Embryonic facial prominence (tissue), 1 donor: Measurements from ENCODE around the gene NUDT6.

Experiments
- DNase-seq: peaks from one replicate; pipeline ENCODE4 v3.0.0-alpha.2; 2016; ENCODE audit errors: extremely low spot score

NUDT6 gene

DNA sequence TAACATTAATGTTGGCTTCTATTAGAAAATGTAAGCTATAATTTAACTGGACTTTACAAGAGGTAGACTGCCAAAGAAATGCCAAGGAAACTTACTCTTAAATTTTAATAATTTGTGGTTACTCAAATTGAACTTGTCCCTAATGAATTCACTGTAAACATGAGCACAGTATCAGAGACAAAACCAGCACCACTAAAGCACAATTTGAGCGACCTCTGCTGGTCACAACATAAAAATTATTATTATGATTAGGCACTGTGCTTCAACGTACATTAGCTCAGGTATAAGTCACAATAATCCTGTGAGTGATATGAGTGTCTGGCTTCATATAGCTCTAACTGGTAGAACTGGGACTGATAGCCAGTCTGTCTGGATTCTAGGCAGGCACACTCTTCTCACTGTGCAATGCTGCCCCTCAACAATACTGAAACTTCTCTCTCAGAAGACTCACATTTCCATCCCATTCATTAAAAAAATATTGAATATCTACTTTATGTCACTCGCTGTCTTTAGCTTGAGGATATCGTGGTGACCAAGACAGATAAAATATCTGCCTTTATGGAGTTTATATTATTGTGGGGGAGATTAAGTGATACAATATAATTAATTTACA lies 8.0 kb downstream of the NUDT6 start:
- DNase-seq: no peak

DNA sequence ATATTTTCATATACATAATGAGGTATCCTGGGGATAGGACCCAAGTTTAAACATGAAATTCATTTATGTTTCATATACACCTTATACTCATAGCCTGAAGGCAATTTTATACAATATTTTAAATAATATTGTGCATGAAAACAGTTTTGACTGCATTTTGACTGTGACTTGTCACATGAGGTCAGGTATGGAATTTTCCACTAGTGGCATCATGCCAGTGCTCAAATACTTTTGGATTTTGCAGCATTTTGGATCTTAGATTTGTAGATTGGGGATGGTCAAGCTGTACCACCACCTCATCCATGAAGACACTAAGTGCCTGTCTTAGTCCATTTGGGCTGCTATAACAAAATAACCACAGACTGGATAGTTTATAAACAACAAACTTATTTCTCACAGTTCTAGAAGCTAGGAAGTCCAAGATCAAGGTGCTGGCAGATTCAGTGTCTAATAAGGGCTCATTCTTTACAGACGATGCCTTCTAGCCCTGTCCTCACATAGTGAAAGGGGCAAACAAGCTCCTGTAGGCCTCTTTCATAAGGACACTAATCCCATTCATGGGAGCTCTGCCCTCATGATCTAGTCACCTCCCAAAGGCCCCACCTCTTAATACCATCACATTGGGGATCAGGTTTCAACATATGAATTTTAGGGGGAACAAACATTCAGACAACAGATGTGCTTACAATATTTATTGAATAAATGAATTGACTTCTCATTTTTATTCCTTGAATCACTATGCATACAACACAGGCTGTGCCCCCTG lies 9.4 kb downstream of the NUDT6 start:
- no peak for DNase-seq

DNA sequence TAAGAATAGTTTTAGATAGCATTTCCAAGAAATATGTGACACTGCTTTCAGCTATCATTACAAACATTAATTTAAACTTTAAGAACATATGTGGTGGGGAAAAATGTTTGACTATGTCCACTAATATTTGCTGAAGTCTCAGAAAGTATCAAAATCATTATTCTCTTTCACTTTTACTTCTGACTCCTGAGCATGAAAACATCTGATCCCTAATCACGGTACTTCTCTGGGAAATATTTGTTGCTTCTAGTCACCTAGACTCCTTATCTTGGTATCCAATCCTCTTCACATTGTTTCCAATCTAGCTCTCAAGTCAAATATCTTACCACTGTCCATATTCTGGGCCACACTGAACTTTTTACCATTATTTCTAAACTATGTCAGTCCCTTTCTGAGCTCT lies 10.8 kb downstream of the NUDT6 start:
- no peak for DNase-seq

DNA sequence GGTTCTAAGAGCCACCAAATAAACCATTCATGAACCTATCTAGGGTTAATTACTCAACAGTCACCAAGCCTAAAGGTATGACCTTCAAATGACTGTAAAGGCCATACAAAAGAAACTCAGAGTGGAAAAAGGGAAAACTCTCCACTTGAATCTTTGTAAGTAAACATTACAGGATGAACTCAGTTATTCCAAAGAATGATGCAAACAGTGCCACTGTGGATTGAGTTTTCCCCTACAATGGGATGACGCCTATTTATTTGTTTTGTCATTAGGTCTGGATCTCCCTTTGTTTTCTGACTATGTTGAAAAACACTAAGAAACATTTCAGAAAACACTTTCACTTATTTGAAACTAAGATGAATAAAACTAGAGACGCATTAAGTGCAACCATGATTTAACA lies 12.7 kb downstream of the NUDT6 start:
- no peak for DNase-seq

DNA sequence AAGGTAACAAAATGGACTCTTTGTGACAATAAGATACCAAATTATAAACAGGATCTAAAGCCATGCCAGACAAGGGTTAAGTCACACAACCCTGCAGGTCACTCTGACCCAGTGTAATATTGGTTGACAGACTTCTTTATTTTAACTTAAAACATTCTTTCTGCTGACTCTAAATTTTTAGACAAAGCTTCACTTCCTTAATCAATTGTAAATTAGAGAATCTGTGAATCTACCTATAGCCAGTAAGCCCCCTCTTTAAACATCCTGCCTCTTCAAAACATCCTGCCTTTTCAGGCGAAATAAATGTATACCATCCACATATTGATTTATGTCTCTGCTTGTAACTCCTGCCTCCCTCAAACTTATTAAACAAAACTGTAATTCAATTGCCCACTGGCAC lies 14.2 kb downstream of the NUDT6 start:
- DNase-seq: no peak

DNA sequence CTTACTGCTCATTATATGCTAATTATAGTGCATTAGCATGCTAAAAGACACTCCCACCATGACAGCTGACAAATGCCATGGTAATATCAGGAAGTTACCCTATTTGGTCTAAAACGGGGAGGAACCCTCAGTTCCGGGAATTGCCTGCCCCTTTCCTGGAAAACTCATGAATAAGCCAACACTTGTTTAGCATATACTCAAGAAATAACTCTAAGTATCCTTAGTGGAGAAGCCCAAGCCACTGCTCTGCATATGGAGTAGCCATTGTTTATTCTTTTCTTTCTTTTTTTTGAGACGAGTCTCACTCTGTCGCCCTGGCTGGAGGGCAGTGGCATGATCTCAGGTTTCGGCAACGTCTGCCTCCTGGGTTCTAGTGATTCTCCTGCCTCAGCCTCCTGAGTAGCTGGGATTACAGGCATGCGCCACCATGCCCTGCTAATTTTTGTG lies 15.5 kb downstream of the NUDT6 start:
- no peak for DNase-seq

GRCh38 chr4:122903766-122904288 lies 18.6 kb downstream of the NUDT6 start:
- no peak for DNase-seq

- no peak for DNase-seq
Observed at GRCh38 chr4:122901247-122902010, 21.0 kb downstream of the NUDT6 start.

GRCh38 chr4:122900314-122900713 lies 22.1 kb downstream of the NUDT6 start:
- DNase-seq: no peak

GRCh38 chr4:122899682-122900081 lies 22.7 kb downstream of the NUDT6 start:
- no peak for DNase-seq

DNA sequence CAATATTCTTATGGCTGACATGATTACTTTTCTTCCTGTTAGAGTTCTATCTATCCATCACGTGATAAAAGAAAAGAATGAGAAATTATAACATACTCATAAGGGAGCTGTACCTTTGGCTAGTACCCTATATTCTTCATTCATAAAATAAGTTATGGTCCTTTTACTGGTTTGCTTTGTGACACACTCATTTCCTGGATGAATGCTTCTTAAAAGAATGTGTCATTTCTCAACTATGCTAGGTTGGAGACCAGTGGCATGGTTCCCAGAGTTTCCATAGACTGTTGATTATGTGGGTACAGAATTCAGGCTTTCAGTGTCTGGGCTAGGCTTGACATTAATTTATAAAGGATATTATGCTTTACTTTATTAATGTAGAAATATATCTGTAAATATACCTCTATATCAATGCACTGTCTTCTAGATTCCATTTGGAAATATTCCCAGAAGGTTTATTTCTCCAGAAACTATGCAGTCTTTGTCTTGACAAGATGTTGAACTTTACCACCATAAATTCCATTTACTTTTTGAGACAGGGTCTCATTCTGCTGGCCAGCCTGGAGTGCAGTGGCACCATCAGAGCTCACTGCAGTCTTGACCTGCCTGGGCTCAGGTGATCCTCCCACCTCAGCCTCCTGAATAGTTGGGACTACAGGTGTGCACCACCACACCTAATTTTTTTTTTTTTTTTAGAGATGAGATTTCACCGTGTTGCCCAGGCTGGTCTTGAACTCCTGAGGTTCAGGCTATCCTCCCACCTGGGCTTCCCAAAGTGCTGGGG lies 23.8 kb downstream of the NUDT6 start:
- no peak for DNase-seq

- DNase-seq: no peak
Observed at GRCh38 chr4:122896270-122896669, 26.1 kb downstream of the NUDT6 start.

- no peak for DNase-seq
Observed at GRCh38 chr4:122895336-122895995, 26.9 kb downstream of the NUDT6 start.

DNA sequence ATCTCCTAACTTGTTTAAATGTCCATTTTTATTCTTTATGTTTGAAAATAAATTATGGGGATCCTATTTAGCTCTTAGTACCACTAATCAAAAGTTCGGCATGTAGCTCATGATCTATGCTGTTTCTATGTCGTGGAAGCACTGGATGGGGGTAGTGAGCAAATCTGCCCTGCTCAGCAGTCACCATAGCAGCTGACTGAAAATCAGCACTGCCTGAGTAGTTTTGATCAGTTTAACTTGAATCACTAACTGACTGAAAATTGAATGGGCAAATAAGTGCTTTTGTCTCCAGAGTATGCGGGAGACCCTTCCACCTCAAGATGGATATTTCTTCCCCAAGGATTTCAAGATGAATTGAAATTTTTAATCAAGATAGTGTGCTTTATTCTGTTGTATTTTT lies 27.6 kb downstream of the NUDT6 start:
- no peak for DNase-seq

GRCh38 chr4:122890147-122890795 lies 32.1 kb downstream of the NUDT6 start:
- no peak for DNase-seq

DNA sequence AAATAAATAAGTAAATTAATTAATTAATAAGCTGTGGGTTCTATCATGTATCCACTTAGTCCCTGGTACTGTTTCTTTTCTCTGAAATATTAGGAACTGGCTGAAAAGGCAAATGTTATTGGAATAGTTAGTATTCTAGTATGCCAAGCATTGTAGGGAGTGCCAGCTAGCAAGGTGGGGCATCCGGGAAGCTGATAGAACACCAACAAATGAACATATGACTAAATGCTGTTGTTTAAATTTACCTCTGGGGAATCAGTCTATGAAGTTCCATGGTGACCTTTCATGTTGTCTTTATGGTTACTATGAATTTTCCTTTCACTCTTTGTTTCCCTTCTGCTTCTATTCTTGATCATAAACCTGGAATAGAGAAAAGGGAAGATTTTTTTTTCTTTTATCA lies 32.7 kb downstream of the NUDT6 start:
- no peak for DNase-seq

DNA sequence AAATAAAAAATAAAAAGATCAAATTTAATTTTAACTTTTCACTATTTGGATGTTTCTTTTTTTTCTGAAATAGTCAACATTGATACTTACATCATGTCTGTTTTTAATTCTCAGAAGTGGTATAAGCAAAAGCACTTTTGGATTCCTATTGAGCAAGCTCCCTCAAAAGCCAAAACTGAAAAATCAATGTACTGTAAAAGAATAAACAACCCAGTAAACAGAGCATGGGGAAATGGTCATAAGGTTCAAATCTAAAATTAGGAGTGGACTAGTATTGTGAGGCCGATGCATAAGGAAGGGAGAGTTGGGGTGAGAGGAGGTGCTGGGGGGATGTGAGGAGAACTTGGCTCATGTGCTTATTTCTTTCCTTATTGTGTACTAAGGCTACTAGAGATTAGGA lies 37.9 kb downstream of the NUDT6 start:
- no peak for DNase-seq

DNA sequence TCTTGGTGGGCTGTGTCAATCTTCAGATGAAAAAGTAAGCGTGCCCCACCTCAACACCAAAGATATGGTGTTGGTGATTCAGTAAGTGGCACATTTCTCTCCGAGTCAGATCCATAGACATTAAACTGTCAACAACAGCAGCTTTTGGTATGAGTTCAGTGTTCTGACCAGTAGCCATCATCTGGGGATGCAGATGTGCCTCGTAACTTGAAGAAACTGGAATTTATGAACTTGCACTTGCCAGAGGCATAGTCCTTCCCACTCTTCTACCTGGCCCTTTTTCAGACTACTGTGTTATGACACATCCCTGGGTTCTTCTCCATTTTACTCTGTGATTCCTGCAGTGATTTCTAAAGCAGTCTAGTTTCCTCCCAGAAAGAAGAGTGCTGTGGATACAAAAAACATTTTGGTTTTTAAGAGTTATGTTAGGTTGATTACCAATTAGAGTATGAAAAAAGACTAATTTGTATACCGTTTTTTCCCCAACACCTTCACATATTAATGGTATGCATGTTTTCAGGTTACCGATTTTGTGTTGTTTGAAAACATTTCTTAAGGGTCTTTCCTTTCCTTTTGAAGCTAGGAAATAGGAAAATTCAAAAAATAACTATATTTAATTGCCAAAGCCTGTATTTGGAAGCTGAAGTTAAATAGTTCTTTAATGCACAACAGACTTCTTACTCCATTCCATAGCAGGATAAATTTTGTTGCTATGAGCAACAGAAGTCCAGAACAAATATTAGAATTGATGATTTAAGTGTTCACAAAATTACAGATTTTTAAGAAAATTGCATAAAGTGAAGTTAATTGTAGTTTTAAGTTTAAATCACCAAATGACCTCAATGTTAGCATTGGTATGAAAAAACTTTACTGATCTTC lies 39.3 kb downstream of the NUDT6 start:
- DNase-seq: peak; percentile 27

- no peak for DNase-seq
Observed at GRCh38 chr4:122879001-122879400, 43.4 kb downstream of the NUDT6 start.

GRCh38 chr4:122876456-122876855 lies 45.9 kb downstream of the NUDT6 start:
- DNase-seq: no peak
